Osteoblast (primary cell): ENCODE data around the gene SMARCD2. TPM values are rescaled to one million over a fixed set of nuclear protein-coding genes. Genes with fewer than 3 reads are reported as not detected.
A peak's percentile ranks its signal among the peaks of the same experiment; 100 is the strongest.

Source experiments
- DNase-seq: peaks from one replicate; pipeline ENCODE4 v3.0.0; 2011; ENCODE audit warnings: low spot score, mixed read lengths; ENCODE audit not compliant: insufficient read length; ENCODE audit errors: missing footprints
- H2AFZ ChIP-seq: 2 replicates; pipeline ENCODE4 v1.6.0; 2011; ENCODE audit warnings: mild to moderate bottlenecking, low read length
- H3K27ac ChIP-seq: 2 replicates; pipeline ENCODE4 v1.5.1; 2011; ENCODE audit warnings: mild to moderate bottlenecking, low read depth, low read length, moderate library complexity
- H3K27me3 ChIP-seq: 2 replicates; pipeline ENCODE4 v1.6.0; 2012; ENCODE audit warnings: mild to moderate bottlenecking, control low read depth, inconsistent platforms, low read length, moderate library complexity; ENCODE audit not compliant: insufficient read depth
- H3K36me3 ChIP-seq: 2 replicates; pipeline ENCODE4 v1.5.1; 2011; ENCODE audit warnings: mild to moderate bottlenecking, low read length, control low read depth, moderate library complexity; ENCODE audit not compliant: insufficient read depth
- H3K4me1 ChIP-seq: 2 replicates; pipeline ENCODE4 v1.5.1; 2011; ENCODE audit warnings: mild to moderate bottlenecking, low read length, control low read depth, moderate library complexity; ENCODE audit not compliant: insufficient read depth
- H3K4me2 ChIP-seq: 2 replicates; pipeline ENCODE4 v1.6.0; 2011; ENCODE audit warnings: mild to moderate bottlenecking, low read length; ENCODE audit not compliant: insufficient read depth
- H3K4me3 ChIP-seq: fragments of 200-600 bp; sonication (generic); 3 replicates; pipeline ENCODE4 v1.5.1; 2012; ENCODE audit warnings: mild to moderate bottlenecking, low read length, inconsistent platforms; ENCODE audit not compliant: insufficient read depth
- H3K79me2 ChIP-seq: 2 replicates; pipeline ENCODE4 v1.6.0; 2012; ENCODE audit warnings: mild to moderate bottlenecking, low read length, control low read depth, inconsistent platforms; ENCODE audit not compliant: insufficient read depth
- H3K9me3 ChIP-seq: 2 replicates; pipeline ENCODE4 v1.5.1; 2011; ENCODE audit warnings: low read depth, low read length, control low read depth
- H4K20me1 ChIP-seq: 2 replicates; pipeline ENCODE4 v1.6.0; 2012; ENCODE audit warnings: mild to moderate bottlenecking, low read length, control low read depth; ENCODE audit not compliant: insufficient read depth
- CTCF ChIP-seq: IDR thresholded peaks from 2 replicates; pipeline ENCODE4 v1.5.1; 2011; ENCODE audit warnings: mild to moderate bottlenecking, low read depth, low read length, moderate library complexity; ENCODE audit errors: extremely low read depth
- total RNA-seq: library from RNA; depleted of rRNA; stranded (reverse); fragments of >200 nt; gene quantifications from 2 replicates; pipeline ENCODE4 v1.2.3, GENCODE V29; 2012

SMARCD2 gene
- total RNA-seq, 1 donor = 53.9 TPM

DNA sequence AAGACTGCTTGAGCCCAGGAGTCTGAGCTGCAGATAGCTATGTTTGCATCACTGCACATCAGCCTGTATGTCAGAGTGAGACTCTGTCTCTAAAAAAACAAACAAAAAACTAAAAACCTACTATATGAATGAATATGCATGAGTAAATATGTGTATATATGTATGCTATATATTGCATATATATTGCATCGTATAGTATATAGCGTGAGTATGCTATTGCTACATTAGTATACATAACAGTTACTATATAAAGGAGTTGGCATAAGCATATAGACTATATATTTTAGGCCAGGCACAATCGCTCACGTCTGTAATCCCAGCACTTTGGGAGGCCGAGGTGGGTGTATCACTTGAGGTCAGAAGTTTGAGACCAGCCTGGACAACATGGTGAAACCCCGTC, 52.4 kb downstream of the SMARCD2 start:
- Histone ChIP-seq H3K4me1 (peaks cover 9% of the 10 kb centered on the region), H3K4me3 (no peak overlapping the region), H2AFZ (no peak overlapping the region), H3K36me3 (peaks cover 67% of the 10 kb centered on the region), H3K27me3 (no peaks in the 10 kb centered on the region), H3K27ac (no peak overlapping the region), H3K9me3 (no peaks in the 10 kb centered on the region), H3K4me2 (no peak overlapping the region), H3K79me2 (peaks cover 86% of the 10 kb centered on the region), H4K20me1 (peaks cover 27% of the 10 kb centered on the region)
- DNase-seq = no peak
- TF ChIP-seq CTCF = no peak

DNA sequence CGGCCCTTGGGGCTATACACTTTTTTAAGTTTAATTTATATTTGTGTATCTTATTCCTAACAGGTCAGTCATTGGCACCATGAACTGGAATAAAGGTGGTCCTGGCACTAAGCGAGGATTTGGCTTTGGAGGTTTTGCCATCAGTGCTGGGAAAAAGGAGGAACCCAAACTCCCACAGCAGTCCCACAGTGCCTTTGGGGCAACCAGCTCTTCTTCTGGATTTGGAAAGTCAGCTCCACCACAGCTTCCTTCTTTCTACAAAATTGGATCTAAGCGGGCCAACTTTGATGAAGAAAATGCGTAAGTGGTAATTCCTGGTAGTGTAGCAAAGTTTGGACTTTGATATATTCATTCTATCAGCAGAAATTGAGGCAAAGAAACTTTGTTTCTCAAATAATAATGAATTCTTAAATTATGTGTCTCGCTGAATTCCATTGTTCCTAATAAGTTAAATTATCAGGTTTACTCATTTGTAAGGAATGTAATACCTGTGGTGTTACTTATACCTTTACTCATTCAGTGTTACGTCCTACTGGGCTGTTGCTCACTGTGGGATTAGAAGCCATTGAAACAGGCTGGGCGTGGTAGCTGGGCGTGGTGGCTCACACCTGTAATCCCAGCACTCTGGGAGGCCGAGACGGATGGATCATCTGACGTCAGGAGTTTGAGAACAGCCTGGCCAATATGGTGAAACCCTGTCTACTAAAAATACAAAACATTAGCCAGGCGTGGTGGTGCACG, 55.3 kb downstream of the SMARCD2 start:
- no peak overlapping the region for H3K4me3 ChIP-seq
- H3K36me3 ChIP-seq = peaks cover 40% of the 10 kb centered on the region
- H4K20me1 ChIP-seq = peaks cover 48% of the 10 kb centered on the region

GRCh38 chr17:63786117-63786516, 56.4 kb downstream of the SMARCD2 start:
- H2AFZ ChIP-seq = no peak overlapping the region
- DNase-seq = no peak
- H3K4me3 ChIP-seq = no peak overlapping the region
- H3K9me3 ChIP-seq = no peaks in the 10 kb centered on the region
- no peaks in the 10 kb centered on the region for H3K27me3 ChIP-seq
- peaks cover 40% of the 10 kb centered on the region for H3K36me3 ChIP-seq
- TF ChIP-seq CTCF = no peak
- peaks cover 54% of the 10 kb centered on the region for H4K20me1 ChIP-seq
- no peak overlapping the region for H3K4me2 ChIP-seq
- H3K4me1 ChIP-seq = peaks cover 9% of the 10 kb centered on the region
- no peak overlapping the region for H3K27ac ChIP-seq
- H3K79me2 ChIP-seq = peaks cover 95% of the 10 kb centered on the region

More for the DNA sequence above, 55.3 kb downstream of the SMARCD2 start:
- TF ChIP-seq CTCF = no peak
- H3K27me3 ChIP-seq = no peaks in the 10 kb centered on the region
- H3K4me1 ChIP-seq = peaks cover 9% of the 10 kb centered on the region
- no peak for DNase-seq
- H3K79me2 ChIP-seq = peaks cover 95% of the 10 kb centered on the region
- no peak overlapping the region for H3K27ac ChIP-seq
- no peak overlapping the region for H2AFZ ChIP-seq
- H3K9me3 ChIP-seq = no peaks in the 10 kb centered on the region
- no peak overlapping the region for H3K4me2 ChIP-seq

GRCh38 chr17:63785556-63785955, 56.9 kb downstream of the SMARCD2 start:
- Histone ChIP-seq H3K4me1 (peaks cover 14% of the 10 kb centered on the region), H3K36me3 (peaks cover 36% of the 10 kb centered on the region), H2AFZ (no peak overlapping the region), H4K20me1 (peaks cover 59% of the 10 kb centered on the region), H3K4me2 (no peak overlapping the region), H3K27me3 (no peaks in the 10 kb centered on the region), H3K79me2 (peaks cover 97% of the 10 kb centered on the region), H3K27ac (peak overlapping the region; percentile 25), H3K4me3 (no peak overlapping the region), H3K9me3 (no peaks in the 10 kb centered on the region)
- peak; percentile 74 for DNase-seq
- TF ChIP-seq CTCF = no peak
